Stimulated activated CD4-positive, alpha-beta T cell treated with anti-CD3 and anti-CD28 coated beads, Interleukin-2, amount 100 ng/mL, for 4 hours (primary cell): ENCODE results near the gene TMEM161B.
A peak's percentile ranks its signal among the peaks of the same experiment; 100 is the strongest.
"Not testable (repeated sequence)": the region's sequence is repeated elsewhere in the genome, so short reads cannot be mapped to it uniquely, and the experiment has no call there.

Source experiments
- DNase-seq: peaks from one replicate; pipeline ENCODE4 v3.0.0-alpha.2; 2020; ENCODE audit warnings: low read depth

TMEM161B gene

GRCh38 chr5:88268385-88269184 is at the start of gene TMEM161B:
TSS of gene TMEM161B (minus strand) at chr5:88268845. CDS start at chr5:88268723, 122 bp downstream.
- peak; percentile 94 for DNase-seq

DNA sequence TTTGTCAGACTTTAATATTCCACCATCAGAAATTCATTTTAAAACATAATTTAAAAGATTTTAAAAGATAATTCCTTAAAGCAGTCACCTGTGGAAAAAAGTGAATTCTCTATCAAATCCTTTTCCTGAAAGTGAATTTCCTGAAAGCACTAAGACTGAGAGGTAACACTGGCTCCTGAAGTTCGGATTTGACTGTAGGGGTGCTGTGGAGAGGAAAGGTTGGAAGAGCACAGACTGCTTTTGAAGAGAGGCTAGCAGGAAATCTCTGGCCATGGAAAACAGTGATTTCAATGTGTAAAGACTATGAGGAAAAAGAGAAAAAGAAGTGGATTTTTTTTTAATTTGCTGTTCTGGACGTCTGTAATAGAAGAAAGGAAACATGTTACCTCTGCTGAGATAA is 35.7 kb upstream of the TMEM161B start:
- no peak for DNase-seq

DNA sequence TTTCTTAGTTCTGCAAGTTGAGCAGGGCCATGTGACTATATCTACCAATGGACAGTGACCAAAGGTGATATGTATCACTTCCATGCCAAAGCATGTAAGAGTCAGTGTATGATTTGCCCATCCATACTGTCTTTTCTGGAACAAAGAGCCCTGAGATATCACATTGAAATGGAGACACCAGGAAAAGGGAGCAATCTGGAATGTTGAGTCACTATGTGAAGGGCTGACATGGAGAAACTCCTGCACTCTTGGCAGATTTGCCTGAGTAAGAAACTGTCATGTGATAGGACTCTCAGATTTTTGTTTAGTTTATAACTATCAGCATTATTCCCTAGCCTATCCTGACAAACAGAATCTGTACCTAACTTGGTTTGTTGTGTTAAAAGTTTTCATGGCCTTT is 29.8 kb upstream of the TMEM161B start:
- DNase-seq: no peak

GRCh38 chr5:88290801-88291200 is 22.2 kb upstream of the TMEM161B start:
- DNase-seq: no peak

GRCh38 chr5:88288528-88289197 is 20.0 kb upstream of the TMEM161B start:
- no peak for DNase-seq

- no peak for DNase-seq
These were observed 19.3 kb upstream of the TMEM161B start for GRCh38 chr5:88287846-88288527.

DNA sequence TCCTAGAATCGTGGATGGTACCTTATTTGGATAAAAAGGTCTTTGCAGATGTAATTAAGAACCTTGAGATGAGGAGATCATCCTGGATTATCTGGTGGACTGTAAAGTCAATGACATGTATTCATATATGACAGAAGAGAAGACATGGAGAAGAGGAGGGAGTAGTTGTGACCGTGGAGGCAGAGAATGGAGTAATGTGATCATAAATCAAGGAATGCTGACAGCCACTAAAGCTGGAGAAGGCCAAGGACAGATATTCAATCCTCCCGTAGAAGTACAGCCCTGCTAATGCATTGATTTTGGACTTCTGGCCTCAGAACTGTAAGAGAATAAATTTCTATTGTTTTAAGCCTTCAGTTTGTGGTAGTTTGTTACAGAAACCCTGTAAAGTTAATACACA is 18.7 kb upstream of the TMEM161B start:
- DNase-seq: no peak

- no peak for DNase-seq
These were observed 15.0 kb upstream of the TMEM161B start for GRCh38 chr5:88283690-88284089.

DNA sequence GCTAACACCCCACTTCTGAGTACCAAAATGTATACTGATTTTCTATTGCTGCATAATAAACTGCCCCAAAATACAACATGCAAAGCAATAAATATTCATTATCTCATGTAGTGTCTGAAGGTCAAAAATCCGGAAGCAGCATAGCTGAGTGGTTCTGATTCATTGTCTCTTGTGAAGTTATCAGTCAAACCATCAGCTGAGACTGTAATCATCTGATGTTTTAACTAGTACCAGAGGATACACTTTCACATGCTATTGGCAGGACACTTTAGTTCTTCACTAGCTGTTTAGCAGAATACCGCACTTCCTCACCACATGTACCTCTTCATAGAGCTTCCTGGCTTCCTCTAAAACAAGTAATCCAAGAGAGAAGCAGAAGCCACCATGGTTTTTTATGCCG is 12.7 kb upstream of the TMEM161B start:
- no peak for DNase-seq

DNA sequence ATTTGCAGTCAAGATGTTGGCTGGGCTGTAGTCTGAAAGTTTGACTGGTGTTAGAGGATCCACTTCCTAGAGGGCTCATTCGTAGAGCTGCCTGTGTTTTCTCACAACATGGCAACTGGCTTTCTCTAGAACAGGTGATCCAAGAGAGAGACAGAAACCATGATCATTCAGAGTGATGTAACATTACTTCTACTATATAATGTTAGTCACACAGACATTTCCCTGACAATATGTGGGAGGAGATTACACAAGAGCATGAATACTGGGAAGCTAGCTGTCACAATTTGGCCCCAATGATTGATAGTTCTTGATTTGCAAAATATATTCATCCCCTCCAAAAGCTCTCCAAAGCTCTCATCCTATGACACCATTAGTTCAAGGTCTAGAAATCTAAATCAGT is 10.9 kb upstream of the TMEM161B start:
- no peak for DNase-seq

- no peak for DNase-seq
These were observed 7.7 kb upstream of the TMEM161B start for GRCh38 chr5:88276378-88276777.

GRCh38 chr5:88275581-88275980 is 6.9 kb upstream of the TMEM161B start:
- no peak for DNase-seq

- DNase-seq: no peak
These were observed 652 bp upstream of the TMEM161B start for GRCh38 chr5:88269222-88269771.

DNA sequence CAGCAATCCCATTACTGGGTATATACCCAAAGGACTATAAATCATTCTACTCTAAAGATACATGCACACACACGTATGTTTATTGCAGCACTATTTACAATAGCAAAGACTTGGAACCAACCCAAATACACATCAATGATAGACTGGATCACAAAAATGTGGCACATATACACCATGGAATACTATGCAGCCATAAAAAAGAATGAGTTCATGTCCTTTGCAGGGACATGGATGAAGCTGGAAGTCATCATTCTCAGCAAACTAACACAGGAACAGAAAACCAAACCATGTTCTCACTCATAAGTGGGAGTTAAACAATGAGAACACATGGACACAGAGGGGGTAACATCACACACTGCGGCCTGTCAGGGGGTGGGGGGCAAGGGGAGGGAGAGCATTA is 4.1 kb downstream of the TMEM161B start:
- DNase-seq: not testable (repeated sequence)

DNA sequence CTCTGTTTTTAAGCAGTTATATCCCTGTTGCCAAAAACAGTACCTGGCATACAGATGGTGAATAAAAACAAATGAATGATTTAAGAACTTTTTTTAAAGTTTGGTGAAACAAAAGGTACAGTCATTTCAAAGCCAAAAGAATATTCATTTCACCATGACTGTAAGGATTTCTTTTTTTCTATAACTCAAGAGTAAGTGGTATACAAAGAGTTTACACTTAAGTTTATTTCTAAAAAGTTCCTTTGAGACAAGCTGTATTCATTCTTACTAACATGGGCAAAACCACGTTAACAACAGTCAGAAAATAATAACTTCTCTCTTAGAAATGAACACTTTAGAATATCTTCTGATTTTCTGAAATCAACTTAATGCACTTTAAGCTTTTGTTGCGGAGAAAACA is 5.3 kb downstream of the TMEM161B start:
- no peak for DNase-seq

DNA sequence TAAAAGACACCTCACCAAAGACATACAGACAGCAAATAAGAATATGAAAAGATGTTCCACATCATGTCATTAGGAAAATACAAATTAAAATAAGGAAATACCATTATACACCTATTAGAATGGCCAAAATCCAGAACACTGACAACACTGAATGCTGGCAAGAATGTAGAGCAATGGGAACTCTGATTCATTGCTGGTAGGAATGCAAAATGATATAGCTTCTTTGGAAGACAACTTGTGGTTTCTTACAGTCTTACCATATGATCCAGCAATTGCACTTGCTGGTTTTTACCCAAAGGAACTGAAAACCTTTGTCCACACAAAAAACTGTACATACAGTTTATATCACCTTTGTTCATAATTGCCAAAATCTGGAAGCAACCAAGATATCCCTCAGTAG is 6.5 kb downstream of the TMEM161B start:
- no peak for DNase-seq

DNA sequence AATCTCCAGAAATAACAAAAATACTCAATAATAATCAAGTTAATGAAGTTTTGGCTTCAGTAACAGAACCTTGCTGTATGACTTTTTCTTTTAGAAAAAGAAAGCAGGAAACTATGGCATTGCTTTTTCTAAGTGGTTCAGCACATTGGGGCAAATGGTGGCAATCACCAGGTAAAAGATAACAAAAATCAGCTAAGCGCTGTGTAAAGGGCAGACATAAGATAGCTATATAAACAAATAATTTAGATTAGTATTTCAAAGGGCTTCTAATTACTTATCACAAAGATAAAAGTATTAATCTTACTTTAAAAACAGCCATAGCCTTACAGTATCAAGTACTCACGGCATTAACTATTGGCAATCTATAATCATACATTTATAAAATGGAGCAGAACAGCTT is 10.0 kb downstream of the TMEM161B start:
- DNase-seq: no peak

GRCh38 chr5:88256872-88257271 is 11.8 kb downstream of the TMEM161B start:
- no peak for DNase-seq

DNA sequence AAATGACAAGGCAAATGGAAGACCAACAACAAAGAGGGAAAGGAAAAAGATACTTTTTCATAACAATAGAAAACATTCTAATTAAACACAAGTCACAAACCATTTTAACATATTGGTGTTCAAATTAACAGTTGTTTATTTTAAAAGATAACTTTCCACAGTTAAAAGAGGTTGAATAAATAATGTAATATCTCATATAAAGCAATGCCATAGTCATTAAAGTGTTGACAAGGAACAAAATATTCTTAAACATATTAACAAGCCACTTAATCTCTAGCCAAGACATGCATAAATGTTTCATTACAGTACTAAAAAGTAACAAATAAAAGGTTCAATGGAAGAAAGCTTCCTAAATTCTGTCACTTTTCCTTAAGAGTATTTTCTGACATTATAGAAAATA is 12.6 kb downstream of the TMEM161B start:
- DNase-seq: no peak

DNA sequence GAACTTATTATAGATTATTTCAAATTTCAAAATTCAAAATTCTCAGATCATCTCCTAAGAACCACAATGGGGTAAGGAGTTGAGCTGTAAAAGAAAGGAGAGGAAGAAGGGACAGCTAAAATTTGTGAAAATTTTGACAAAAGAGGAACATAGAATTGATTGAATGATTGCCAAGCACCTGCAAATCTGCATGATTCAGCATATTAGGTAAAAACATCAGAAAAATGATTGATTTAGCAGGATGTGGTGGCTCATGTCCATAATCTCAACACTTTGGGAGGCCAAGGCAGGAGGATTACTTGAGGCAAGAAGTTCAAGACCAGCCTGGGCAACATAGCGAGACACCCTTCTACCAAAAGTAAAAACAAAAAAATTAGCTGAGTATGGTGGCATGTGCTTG is 14.3 kb downstream of the TMEM161B start:
- no peak for DNase-seq

DNA sequence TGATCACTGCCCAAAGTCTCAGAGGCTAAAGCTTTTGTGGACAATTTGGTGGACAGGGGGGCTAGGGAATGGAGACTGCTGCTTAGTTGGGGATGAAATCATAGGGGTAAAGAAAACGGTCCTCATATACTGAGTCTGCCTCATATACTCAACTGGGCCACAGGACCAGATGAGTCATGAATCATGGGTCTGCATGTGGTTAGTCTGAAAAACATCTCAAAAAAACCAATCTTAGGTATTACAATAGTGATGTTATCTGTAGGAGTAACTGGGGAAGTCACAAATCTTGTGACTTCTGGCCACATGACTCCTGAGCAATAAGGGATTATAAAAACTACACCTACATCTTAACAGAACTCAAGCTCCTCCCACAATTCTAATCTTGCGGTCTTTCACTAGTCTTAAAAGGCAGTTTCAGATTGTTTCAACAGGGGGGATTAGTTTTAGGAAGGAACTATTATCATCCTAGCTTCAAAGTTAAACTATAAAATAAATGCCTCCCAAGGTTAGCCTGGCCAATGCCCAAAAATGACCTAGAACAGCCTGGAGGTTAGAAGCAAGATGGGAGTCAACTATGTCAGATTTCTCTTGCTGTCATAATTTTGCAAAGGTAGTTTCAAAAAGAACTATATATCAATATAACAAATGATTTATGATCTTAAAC is 17.5 kb downstream of the TMEM161B start:
- no peak for DNase-seq

DNA sequence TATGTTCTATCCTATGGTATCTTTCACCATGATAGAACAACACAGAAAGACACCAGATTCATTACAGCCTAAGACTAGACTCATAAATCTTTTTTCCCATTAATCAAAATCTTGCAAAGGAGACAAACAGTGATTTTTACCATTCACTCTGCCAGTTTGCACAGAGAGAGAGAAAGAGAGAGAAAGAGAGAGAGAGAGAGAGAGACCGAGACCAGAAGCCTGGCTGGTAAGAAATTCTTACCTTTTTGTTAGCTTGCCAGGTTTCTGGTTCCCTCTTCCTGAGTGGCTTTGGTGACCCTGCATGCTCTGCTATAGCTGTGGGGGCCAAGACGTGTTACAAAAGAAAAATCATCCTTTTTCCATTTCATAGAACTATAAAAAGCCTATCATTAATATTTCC is 18.6 kb downstream of the TMEM161B start:
- no peak for DNase-seq
